ENCODE data around the gene SON. TPM values are rescaled to one million over a fixed set of nuclear protein-coding genes. Genes with fewer than 3 reads are reported as not detected.

SON gene
- total RNA-seq, 2 experiments from 2014 or later, result 420 to 438 TPM

DNA sequence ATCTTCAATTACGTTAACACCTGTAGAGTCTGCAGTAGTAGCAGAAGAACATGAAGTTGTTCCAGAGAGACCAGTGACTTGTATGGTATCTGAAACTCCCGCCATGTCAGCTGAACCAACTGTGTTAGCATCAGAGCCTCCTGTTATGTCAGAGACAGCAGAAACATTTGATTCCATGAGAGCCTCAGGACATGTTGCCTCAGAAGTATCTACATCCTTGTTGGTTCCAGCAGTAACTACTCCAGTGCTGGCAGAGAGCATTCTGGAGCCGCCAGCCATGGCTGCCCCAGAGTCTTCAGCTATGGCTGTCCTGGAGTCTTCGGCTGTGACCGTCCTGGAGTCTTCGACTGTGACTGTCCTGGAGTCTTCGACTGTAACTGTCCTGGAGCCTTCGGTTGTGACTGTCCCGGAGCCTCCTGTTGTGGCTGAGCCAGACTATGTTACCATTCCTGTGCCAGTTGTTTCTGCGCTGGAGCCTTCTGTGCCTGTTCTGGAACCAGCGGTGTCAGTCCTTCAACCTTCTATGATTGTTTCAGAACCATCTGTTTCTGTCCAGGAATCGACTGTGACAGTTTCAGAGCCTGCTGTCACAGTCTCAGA lies 10.3 kb downstream of the SON start:
- H3K9me3 ChIP-seq (ENCODE audit: control insufficient read depth in 1 of 2, insufficient read depth in 1 of 2, low read length in 2 of 2), result no peaks in the 10 kb centered on the region
- ChIA-PET CTCF (no interaction called here), POLR2A (no interaction called here)
- DNase-seq (no peak), ATAC-seq (ENCODE audit: poor library complexity) (no peak)
- H3K4me1 Mint-ChIP-seq (ENCODE audit: low read depth), result peaks cover 66% of the 10 kb centered on the region
- peaks cover 96% of the 10 kb centered on the region for H3K36me3 ChIP-seq (ENCODE audit: insufficient read depth, low read length)
- peaks cover 96% of the 10 kb centered on the region for H3K36me3 Mint-ChIP-seq (ENCODE audit: low read depth)
- TF ChIP-seq, protein P1, sequence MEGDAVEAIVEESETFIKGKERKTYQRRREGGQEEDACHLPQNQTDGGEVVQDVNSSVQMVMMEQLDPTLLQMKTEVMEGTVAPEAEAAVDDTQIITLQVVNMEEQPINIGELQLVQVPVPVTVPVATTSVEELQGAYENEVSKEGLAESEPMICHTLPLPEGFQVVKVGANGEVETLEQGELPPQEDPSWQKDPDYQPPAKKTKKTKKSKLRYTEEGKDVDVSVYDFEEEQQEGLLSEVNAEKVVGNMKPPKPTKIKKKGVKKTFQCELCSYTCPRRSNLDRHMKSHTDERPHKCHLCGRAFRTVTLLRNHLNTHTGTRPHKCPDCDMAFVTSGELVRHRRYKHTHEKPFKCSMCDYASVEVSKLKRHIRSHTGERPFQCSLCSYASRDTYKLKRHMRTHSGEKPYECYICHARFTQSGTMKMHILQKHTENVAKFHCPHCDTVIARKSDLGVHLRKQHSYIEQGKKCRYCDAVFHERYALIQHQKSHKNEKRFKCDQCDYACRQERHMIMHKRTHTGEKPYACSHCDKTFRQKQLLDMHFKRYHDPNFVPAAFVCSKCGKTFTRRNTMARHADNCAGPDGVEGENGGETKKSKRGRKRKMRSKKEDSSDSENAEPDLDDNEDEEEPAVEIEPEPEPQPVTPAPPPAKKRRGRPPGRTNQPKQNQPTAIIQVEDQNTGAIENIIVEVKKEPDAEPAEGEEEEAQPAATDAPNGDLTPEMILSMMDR (IDR thresholded peaks at IDR 0.05), result no peak
- H3K4me3 ChIP-seq (ENCODE audit: low read length), result no peak overlapping the region
- no peaks in the 10 kb centered on the region for H3K27me3 ChIP-seq (ENCODE audit: control insufficient read depth in 1 of 2, insufficient read depth in 2 of 2, low read length in 2 of 2)
- H3K27ac Mint-ChIP-seq, result peak overlapping the region; percentile 51
- no peak overlapping the region for H3K4me3 Mint-ChIP-seq
- H3K27me3 Mint-ChIP-seq, result no peaks in the 10 kb centered on the region
- H3K4me1 ChIP-seq (ENCODE audit: insufficient read depth, low read length), result peaks cover 13% of the 10 kb centered on the region
- H3K9me3 Mint-ChIP-seq, result no peaks in the 10 kb centered on the region
- H3K27ac ChIP-seq (ENCODE audit: low read depth in 1 of 2, low read length in 2 of 2), result no peak overlapping the region
- intact Hi-C loops (cut with DNase I, micrococcal nuclease), result no loop called here

DNA sequence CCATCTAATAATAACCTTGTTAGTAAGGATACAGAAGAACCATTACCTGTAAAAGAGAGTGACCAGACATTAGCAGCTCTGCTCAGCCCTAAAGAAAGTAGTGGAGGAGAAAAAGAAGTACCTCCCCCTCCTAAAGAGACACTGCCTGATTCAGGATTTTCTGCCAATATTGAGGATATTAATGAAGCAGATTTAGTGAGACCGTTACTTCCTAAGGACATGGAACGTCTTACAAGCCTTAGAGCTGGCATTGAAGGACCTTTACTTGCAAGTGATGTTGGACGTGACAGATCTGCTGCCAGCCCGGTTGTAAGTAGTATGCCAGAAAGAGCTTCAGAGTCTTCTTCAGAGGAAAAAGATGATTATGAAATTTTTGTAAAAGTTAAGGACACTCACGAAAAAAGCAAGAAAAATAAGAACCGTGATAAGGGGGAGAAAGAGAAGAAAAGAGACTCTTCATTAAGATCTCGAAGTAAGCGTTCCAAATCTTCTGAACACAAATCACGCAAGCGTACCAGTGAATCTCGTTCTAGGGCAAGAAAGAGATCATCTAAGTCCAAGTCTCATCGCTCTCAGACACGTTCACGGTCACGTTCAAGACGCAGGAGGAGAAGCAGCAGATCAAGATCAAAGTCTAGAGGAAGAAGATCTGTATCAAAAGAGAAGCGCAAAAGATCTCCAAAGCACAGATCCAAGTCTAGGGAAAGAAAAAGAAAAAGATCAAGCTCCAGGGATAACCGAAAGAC lies 11.6 kb downstream of the SON start:
- no peaks in the 10 kb centered on the region for H3K27me3 Mint-ChIP-seq
- no peaks in the 10 kb centered on the region for H3K9me3 ChIP-seq (ENCODE audit: control insufficient read depth in 1 of 2, insufficient read depth in 1 of 2, low read length in 2 of 2)
- no peaks in the 10 kb centered on the region for H3K27me3 ChIP-seq (ENCODE audit: control insufficient read depth in 1 of 2, insufficient read depth in 2 of 2, low read length in 2 of 2)
- H3K9me3 Mint-ChIP-seq, result no peaks in the 10 kb centered on the region
- peak overlapping the region; percentile 58 for H3K27ac Mint-ChIP-seq
- peaks cover 96% of the 10 kb centered on the region for H3K36me3 Mint-ChIP-seq (ENCODE audit: low read depth)
- ChIA-PET CTCF (no interaction called here), POLR2A (interaction anchor here (0.8 to 5.1 kb wide), 3 partner anchors 12 to 37 kb away, joined by 3 to 29 read pairs (median 3); partner anchors contain the start of genes GART and SON)
- H3K4me3 ChIP-seq (ENCODE audit: low read length), result no peak overlapping the region
- TF ChIP-seq, protein P1 (IDR thresholded peaks at IDR 0.05), result no peak
- H3K36me3 ChIP-seq (ENCODE audit: insufficient read depth, low read length), result peaks cover 97% of the 10 kb centered on the region
- peaks cover 66% of the 10 kb centered on the region for H3K4me1 Mint-ChIP-seq (ENCODE audit: low read depth)
- ATAC-seq (ENCODE audit: poor library complexity) (no peak), DNase-seq (no peak)
- no peak overlapping the region for H3K27ac ChIP-seq (ENCODE audit: low read depth in 1 of 2, low read length in 2 of 2)
- intact Hi-C loops (cut with DNase I, micrococcal nuclease), result no loop called here
- H3K4me3 Mint-ChIP-seq, result peak overlapping the region; percentile 54
- peaks cover 13% of the 10 kb centered on the region for H3K4me1 ChIP-seq (ENCODE audit: insufficient read depth, low read length)

DNA sequence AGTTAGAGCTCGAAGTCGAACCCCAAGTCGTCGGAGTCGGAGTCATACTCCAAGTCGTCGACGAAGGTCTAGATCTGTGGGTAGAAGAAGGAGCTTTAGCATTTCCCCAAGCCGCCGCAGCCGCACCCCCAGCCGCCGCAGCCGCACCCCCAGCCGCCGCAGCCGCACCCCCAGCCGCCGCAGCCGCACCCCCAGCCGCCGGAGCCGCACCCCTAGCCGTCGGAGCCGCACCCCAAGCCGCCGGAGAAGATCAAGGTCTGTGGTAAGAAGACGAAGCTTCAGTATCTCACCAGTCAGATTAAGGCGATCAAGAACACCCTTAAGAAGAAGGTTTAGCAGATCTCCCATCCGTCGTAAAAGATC lies 12.1 kb downstream of the SON start:
- DNase-seq (peak in 1 of 14 experiments; percentile 25), ATAC-seq (ENCODE audit: poor library complexity) (no peak)
- Mint-ChIP-seq H3K36me3 (ENCODE audit: low read depth) (peaks cover 96% of the 10 kb centered on the region), H3K4me1 (ENCODE audit: low read depth) (peaks cover 64% of the 10 kb centered on the region), H3K9me3 (no peaks in the 10 kb centered on the region), H3K27ac (peak overlapping the region; percentile 58), H3K4me3 (peak overlapping the region; percentile 54), H3K27me3 (no peaks in the 10 kb centered on the region)
- H3K27me3 ChIP-seq (ENCODE audit: control insufficient read depth in 1 of 2, insufficient read depth in 2 of 2, low read length in 2 of 2), result no peaks in the 10 kb centered on the region
- intact Hi-C loops (cut with DNase I, micrococcal nuclease), result no loop called here
- H3K4me3 ChIP-seq (ENCODE audit: low read length), result no peak overlapping the region
- ChIA-PET POLR2A (interaction anchor here (0.8 to 5.1 kb wide), 4 partner anchors 11 to 36 kb away, joined by 3 to 29 read pairs (median 7); partner anchors contain the start of genes DONSON, GART and SON), CTCF (interaction anchor here (1.2 kb wide), 1 partner anchor 51 kb away, joined by 4 read pairs; no protein-coding TSS in a partner anchor)
- H3K36me3 ChIP-seq (ENCODE audit: insufficient read depth, low read length), result peaks cover 97% of the 10 kb centered on the region
- no peak overlapping the region for H3K27ac ChIP-seq (ENCODE audit: low read depth in 1 of 2, low read length in 2 of 2)
- peaks cover 13% of the 10 kb centered on the region for H3K4me1 ChIP-seq (ENCODE audit: insufficient read depth, low read length)
- TF ChIP-seq, protein P1 (IDR thresholded peaks at IDR 0.05), result no peak
- no peaks in the 10 kb centered on the region for H3K9me3 ChIP-seq (ENCODE audit: control insufficient read depth in 1 of 2, insufficient read depth in 1 of 2, low read length in 2 of 2)
